ENCODE results near the gene ARFGEF2.

ARFGEF2 gene

GRCh38 chr20:48889140-48889790 lies 32.2 kb upstream of the ARFGEF2 start:
- TF ChIP-seq ZBTB7A (IDR thresholded peaks at IDR 0.05; ENCODE audit: low read depth) (no peak), RAD21 (IDR thresholded peaks at IDR 0.05; ENCODE audit: low read depth) (no peak), REST (IDR thresholded peaks at IDR 0.05; ENCODE audit: low read depth) (no peak), CEBPB (IDR thresholded peaks at IDR 0.05) (no peak), FOXM1 (IDR thresholded peaks at IDR 0.05; ENCODE audit: borderline replicate concordance, low read depth) (no peak), TEAD4 (IDR thresholded peaks at IDR 0.05) (no peak), NFIC (IDR thresholded peaks at IDR 0.05) (no peak), TCF12 (IDR thresholded peaks at IDR 0.05; ENCODE audit: low read depth) (no peak), YY1 (IDR thresholded peaks at IDR 0.05; ENCODE audit: low read depth) (no peak), CREB1 (IDR thresholded peaks at IDR 0.05; ENCODE audit: low read depth) (no peak)
- TF ChIP-seq, protein P1, sequence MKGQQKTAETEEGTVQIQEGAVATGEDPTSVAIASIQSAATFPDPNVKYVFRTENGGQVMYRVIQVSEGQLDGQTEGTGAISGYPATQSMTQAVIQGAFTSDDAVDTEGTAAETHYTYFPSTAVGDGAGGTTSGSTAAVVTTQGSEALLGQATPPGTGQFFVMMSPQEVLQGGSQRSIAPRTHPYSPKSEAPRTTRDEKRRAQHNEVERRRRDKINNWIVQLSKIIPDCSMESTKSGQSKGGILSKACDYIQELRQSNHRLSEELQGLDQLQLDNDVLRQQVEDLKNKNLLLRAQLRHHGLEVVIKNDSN (IDR thresholded peaks at IDR 0.05) = no peak
- TF ChIP-seq, protein P2, sequence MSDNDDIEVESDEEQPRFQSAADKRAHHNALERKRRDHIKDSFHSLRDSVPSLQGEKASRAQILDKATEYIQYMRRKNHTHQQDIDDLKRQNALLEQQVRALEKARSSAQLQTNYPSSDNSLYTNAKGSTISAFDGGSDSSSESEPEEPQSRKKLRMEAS (IDR thresholded peaks at IDR 0.05) = no peak

DNA sequence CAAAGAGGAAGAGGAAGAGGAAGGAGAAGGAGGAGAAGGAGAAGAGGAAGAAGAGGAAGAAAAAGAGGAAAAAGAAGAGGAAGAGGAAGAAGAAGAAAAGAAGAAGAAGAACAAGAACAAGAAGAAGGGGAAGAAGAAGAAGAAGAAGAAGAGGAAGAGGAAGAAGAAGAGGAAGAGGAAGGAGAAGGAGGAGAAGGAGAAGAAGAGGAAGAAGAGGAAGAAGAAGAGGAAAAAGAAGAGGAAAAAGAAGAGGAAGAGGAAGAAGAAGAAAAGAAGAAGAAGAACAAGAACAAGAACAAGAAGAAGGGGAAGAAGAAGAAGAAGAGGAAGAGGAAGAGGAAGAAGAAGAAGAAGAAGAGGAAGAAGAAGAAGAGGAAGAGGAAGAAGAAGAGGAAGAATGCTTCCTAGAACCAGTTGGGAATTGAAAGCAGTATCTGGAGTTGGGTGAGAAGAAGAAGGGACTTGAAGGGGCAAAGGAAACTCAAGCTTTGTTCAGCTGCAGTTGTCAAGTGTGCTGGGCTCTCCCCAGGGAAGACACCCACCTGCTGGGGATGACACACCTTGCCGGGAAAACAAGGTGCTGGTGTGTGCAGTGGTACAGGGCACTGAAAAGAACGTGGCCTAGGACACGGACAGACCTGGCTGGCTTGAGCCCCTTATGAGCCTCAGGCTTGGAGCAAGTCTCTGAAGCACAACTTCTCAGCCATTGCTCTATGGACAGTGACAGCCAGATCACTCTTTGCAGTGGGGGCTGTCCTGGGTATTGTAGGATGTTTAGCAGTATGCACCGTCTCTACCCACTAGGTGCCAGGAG lies 30.1 kb upstream of the ARFGEF2 start:
- TF ChIP-seq NFIC (IDR thresholded peaks at IDR 0.05) (no peak), REST (IDR thresholded peaks at IDR 0.05; ENCODE audit: low read depth) (no peak), RAD21 (IDR thresholded peaks at IDR 0.05; ENCODE audit: low read depth) (no peak), EGR1 (IDR thresholded peaks at IDR 0.05) (no peak), TAF1 (IDR thresholded peaks at IDR 0.05; ENCODE audit: low read depth) (no peak), TCF12 (IDR thresholded peaks at IDR 0.05; ENCODE audit: low read depth) (no peak), EP300 (IDR thresholded peaks at IDR 0.05; ENCODE audit: borderline replicate concordance) (no peak), CREB1 (IDR thresholded peaks at IDR 0.05; ENCODE audit: low read depth) (no peak), FOXM1 (IDR thresholded peaks at IDR 0.05; ENCODE audit: borderline replicate concordance, low read depth) (no peak), ZBTB7A (IDR thresholded peaks at IDR 0.05; ENCODE audit: low read depth) (no peak), TEAD4 (IDR thresholded peaks at IDR 0.05) (no peak), CEBPB (IDR thresholded peaks at IDR 0.05) (no peak), YY1 (IDR thresholded peaks at IDR 0.05; ENCODE audit: low read depth) (no peak)
- TF ChIP-seq, protein P2 (IDR thresholded peaks at IDR 0.05) = no peak
- TF ChIP-seq, protein P1 (IDR thresholded peaks at IDR 0.05) = no peak

GRCh38 chr20:48892049-48892470 lies 29.5 kb upstream of the ARFGEF2 start:
- TF ChIP-seq CEBPB (IDR thresholded peaks at IDR 0.05) (no peak), TAF1 (IDR thresholded peaks at IDR 0.05; ENCODE audit: low read depth) (no peak), EGR1 (IDR thresholded peaks at IDR 0.05) (no peak), FOXM1 (IDR thresholded peaks at IDR 0.05; ENCODE audit: borderline replicate concordance, low read depth) (no peak), EP300 (IDR thresholded peaks at IDR 0.05; ENCODE audit: borderline replicate concordance) (no peak)
- TF ChIP-seq, protein P2 (IDR thresholded peaks at IDR 0.05) = no peak

GRCh38 chr20:48892891-48893290 lies 28.6 kb upstream of the ARFGEF2 start:
- TF ChIP-seq RAD21 (IDR thresholded peaks at IDR 0.05; ENCODE audit: low read depth) (no peak), CREB1 (IDR thresholded peaks at IDR 0.05; ENCODE audit: low read depth) (no peak), NFIC (IDR thresholded peaks at IDR 0.05) (no peak), ZBTB7A (IDR thresholded peaks at IDR 0.05; ENCODE audit: low read depth) (no peak), EGR1 (IDR thresholded peaks at IDR 0.05) (no peak), REST (IDR thresholded peaks at IDR 0.05; ENCODE audit: low read depth) (no peak), TEAD4 (IDR thresholded peaks at IDR 0.05) (no peak), YY1 (IDR thresholded peaks at IDR 0.05; ENCODE audit: low read depth) (no peak), FOXM1 (IDR thresholded peaks at IDR 0.05; ENCODE audit: borderline replicate concordance, low read depth) (no peak), TAF1 (IDR thresholded peaks at IDR 0.05; ENCODE audit: low read depth) (no peak), EP300 (IDR thresholded peaks at IDR 0.05; ENCODE audit: borderline replicate concordance) (no peak), CEBPB (IDR thresholded peaks at IDR 0.05) (no peak), TCF12 (IDR thresholded peaks at IDR 0.05; ENCODE audit: low read depth) (no peak)
- TF ChIP-seq, protein P1 (IDR thresholded peaks at IDR 0.05) = no peak
- TF ChIP-seq, protein P2 (IDR thresholded peaks at IDR 0.05) = no peak
